Esophagus muscularis mucosa (tissue), 4 donors: ENCODE measurements around the gene C13orf46. TPM values are rescaled to one million over a fixed set of nuclear protein-coding genes. Genes with fewer than 3 reads are reported as not detected.

Experiments used
- DNase-seq: peaks from one replicate; pipeline ENCODE4 v3.0.0-alpha.2; 2017; ENCODE audit errors: extremely low spot score
- H3K27ac ChIP-seq, 4 donors: fragments of 200-600 bp; sonication (generic); replicated peaks in 1 of 4; 1 replicate in 3 of 4; 2 replicates in 1 of 4; pipeline ENCODE4 v1.5.1; 2016 to 2019; ENCODE audit warnings: mild to moderate bottlenecking in 1 of 4
- H3K27me3 ChIP-seq, 4 donors: fragments of 200-600 bp; sonication (generic); one replicate each; pipeline versions ENCODE4 v1.5.1 to v1.6.0; 2016 to 2019
- H3K36me3 ChIP-seq, 4 donors: fragments of 200-600 bp; sonication (generic); one replicate each; pipeline ENCODE4 v1.5.1; 2016 to 2019
- H3K4me1 ChIP-seq, 4 donors: fragments of 200-600 bp; sonication (generic); one replicate each; pipeline ENCODE4 v1.5.1; 2016 to 2019
- H3K4me3 ChIP-seq, 4 donors: fragments of 200-600 bp; sonication (generic); 1 replicate in 2 of 4; 2 replicates in 2 of 4; pipeline ENCODE4 v1.5.1; 2016 to 2019; ENCODE audit warnings: mild to moderate bottlenecking in 4 of 4, moderate library complexity in 1 of 4
- H3K9me3 ChIP-seq, 4 donors: fragments of 200-600 bp; sonication (generic); 1 replicate in 3 of 4; 2 replicates in 1 of 4; pipeline ENCODE4 v1.5.1; 2016 to 2019
- EP300 ChIP-seq: sonication (generic); formaldehyde crosslinking; IDR thresholded peaks from one replicate; pipeline ENCODE4 v1.6.1; 2017; ENCODE audit warnings: antibody characterized with exemption
- POLR2A ChIP-seq: fragments of 450-650 bp; IDR thresholded peaks from one replicate; pipeline ENCODE4 v1.6.1; 2017; ENCODE audit warnings: antibody characterized with exemption, moderate library complexity, mild to moderate bottlenecking, low read depth
- POLR2AphosphoS5 ChIP-seq, 2 donors: sonication (generic); formaldehyde crosslinking; IDR thresholded peaks; one replicate each; pipeline ENCODE4 v1.6.1; 2017; ENCODE audit warnings: antibody characterized with exemption in 2 of 2
- WGBS: methylation state at CpG from one replicate; pipeline ENCODE4 v1.1.5; 2018; 5-methylcytosine and 5-hydroxymethylcytosine counted together
- intact Hi-C: fragments of 100-400 bp; cut with DNase I; formaldehyde crosslinking; loops from one replicate; pipeline ENCODE4 v1.15.1; 2023
- total RNA-seq, 4 donors: library from RNA; depleted of rRNA; stranded (reverse); fragments of >200 nt; gene quantifications; one replicate each; pipeline versions ENCODE4 v1.1.0 to v1.2.1, GENCODE V29; 2016
- TF ChIP-seq, protein P1 (sequence below), 3 experiments: fragments of 200-600 bp in 2 of 3; fragments of 450-650 bp in 1 of 3; sonication (generic) in 2 of 3; IDR thresholded peaks; one replicate each; pipeline ENCODE4 v1.5.1; 2017 to 2019; ENCODE audit warnings: antibody characterized with exemption in 3 of 3, mild to moderate bottlenecking in 2 of 3, moderate library complexity in 1 of 3

The C13orf46 gene
- total RNA-seq, 4 donors from 2014 or later: 0.17 to 2.1 (median 0.89) TPM

GRCh38 chr13:113936166-113936965, 37.5 kb downstream of the C13orf46 start:
- DNase-seq: no peak
- peak overlapping the region in 1 of 4 donors; percentile 55 for H3K27ac ChIP-seq
- no peaks in the 10 kb centered on the region for H3K36me3 ChIP-seq
- no peaks in the 10 kb centered on the region for H3K9me3 ChIP-seq
- TF ChIP-seq, protein P1, sequence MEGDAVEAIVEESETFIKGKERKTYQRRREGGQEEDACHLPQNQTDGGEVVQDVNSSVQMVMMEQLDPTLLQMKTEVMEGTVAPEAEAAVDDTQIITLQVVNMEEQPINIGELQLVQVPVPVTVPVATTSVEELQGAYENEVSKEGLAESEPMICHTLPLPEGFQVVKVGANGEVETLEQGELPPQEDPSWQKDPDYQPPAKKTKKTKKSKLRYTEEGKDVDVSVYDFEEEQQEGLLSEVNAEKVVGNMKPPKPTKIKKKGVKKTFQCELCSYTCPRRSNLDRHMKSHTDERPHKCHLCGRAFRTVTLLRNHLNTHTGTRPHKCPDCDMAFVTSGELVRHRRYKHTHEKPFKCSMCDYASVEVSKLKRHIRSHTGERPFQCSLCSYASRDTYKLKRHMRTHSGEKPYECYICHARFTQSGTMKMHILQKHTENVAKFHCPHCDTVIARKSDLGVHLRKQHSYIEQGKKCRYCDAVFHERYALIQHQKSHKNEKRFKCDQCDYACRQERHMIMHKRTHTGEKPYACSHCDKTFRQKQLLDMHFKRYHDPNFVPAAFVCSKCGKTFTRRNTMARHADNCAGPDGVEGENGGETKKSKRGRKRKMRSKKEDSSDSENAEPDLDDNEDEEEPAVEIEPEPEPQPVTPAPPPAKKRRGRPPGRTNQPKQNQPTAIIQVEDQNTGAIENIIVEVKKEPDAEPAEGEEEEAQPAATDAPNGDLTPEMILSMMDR (IDR thresholded peaks at IDR 0.05): no peak
- TF ChIP-seq POLR2A: no peak
- WGBS: 90% methylated on average over 25 of the region's 25 CpGs
- no peak overlapping the region for H3K4me3 ChIP-seq
- H3K27me3 ChIP-seq: peaks cover 0 to 4% (median 0%) of the 10 kb centered on the region in 4 donors
- intact Hi-C loops: no loop called here
- peaks cover 4 to 51% (median 46%) of the 10 kb centered on the region in 4 donors for H3K4me1 ChIP-seq

- TF ChIP-seq POLR2AphosphoS5 (IDR thresholded peaks at IDR 0.05): no peak
- TF ChIP-seq POLR2A: no peak
- TF ChIP-seq, protein P1 (IDR thresholded peaks at IDR 0.05): no peak
- TF ChIP-seq EP300: no peak
- intact Hi-C loops: no loop called here
- Histone ChIP-seq H3K36me3 (no peaks in the 10 kb centered on the region), H3K4me3 (no peak overlapping the region), H3K4me1 (peaks cover 4 to 58% (median 47%) of the 10 kb centered on the region in 4 donors), H3K27ac (peak overlapping the region; percentile 25 to 55 (median 52)), H3K27me3 (peaks cover 0 to 4% (median 0%) of the 10 kb centered on the region in 4 donors), H3K9me3 (no peaks in the 10 kb centered on the region)
- WGBS: 63% methylated on average over 11 of the region's 21 CpGs
- no peak for DNase-seq
These were observed 38.7 kb downstream of the C13orf46 start for GRCh38 chr13:113935001-113935844.

DNA sequence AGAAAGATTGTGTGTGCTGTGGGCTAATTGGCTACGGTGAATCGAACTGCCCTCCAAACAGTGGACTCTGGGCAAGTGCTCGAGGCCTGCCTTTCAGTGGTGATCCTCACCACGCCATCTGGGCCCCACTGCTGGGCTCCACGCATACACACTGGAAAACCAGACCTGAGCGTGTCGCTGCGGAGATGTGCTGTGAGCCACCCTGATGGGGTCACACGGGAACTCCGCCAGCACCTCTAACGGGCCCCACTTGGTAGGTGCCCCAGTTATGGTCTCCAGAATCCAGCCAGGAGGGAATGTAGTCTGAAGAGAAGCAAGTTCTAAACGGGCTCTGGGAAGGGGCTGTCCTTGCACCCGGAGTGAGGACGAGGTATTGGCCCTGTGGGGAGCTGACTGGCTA, 39.3 kb downstream of the C13orf46 start:
- WGBS: 91% methylated on average over 14 of the region's 14 CpGs
- intact Hi-C loops: no loop called here
- peak overlapping the region; percentile 25 to 55 (median 52) for H3K27ac ChIP-seq

DNA sequence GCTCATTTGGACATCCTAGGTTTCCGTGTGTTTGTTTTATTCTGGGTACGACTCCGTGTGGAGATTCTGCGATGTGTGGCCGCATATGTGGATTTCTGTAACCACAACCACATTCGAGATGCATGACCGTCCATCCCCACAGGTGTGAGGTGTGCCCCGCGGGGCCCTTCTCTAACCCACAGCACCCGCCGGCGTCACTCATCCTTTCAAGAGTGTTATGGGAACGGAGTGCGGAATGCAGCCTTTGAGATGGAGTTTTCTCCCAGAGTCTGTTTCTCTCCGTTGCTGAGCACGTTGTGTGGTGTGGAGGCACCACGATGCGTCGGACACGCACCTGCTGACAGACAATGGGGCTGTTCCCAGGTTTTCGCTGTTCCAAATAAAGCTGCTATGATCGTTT, 40.0 kb downstream of the C13orf46 start:
- no peaks in the 10 kb centered on the region for H3K27me3 ChIP-seq
- H3K9me3 ChIP-seq: no peaks in the 10 kb centered on the region
- no peak overlapping the region for H3K4me3 ChIP-seq
- 93% methylated on average over 22 of the region's 22 CpGs for WGBS
- H3K36me3 ChIP-seq: no peaks in the 10 kb centered on the region
- DNase-seq: no peak
- TF ChIP-seq POLR2AphosphoS5 (IDR thresholded peaks at IDR 0.05): no peak
- TF ChIP-seq, protein P1 (IDR thresholded peaks at IDR 0.05): no peak
- TF ChIP-seq EP300: no peak
- TF ChIP-seq POLR2A: no peak
- H3K4me1 ChIP-seq: peaks cover 14 to 64% (median 53%) of the 10 kb centered on the region in 4 donors
- intact Hi-C loops: no loop called here
- no peak overlapping the region for H3K27ac ChIP-seq

More for the DNA sequence above, 39.3 kb downstream of the C13orf46 start:
- Histone ChIP-seq H3K27me3 (peaks cover 0 to 4% (median 0%) of the 10 kb centered on the region in 4 donors), H3K9me3 (no peaks in the 10 kb centered on the region), H3K4me1 (peaks cover 7 to 64% (median 53%) of the 10 kb centered on the region in 4 donors), H3K4me3 (no peak overlapping the region), H3K36me3 (no peaks in the 10 kb centered on the region)
- no peak for DNase-seq
- TF ChIP-seq, protein P1 (IDR thresholded peaks at IDR 0.05): no peak
- no peak for TF ChIP-seq POLR2A
- TF ChIP-seq POLR2AphosphoS5 (IDR thresholded peaks at IDR 0.05): no peak
